ENCODE measurements around the gene HOXD13.

Gene HOXD13

GRCh38 chr2:176107731-176108181 lies 15.2 kb downstream of the HOXD13 start:
- DNase-seq = no peak

- no peak for DNase-seq
Observed at GRCh38 chr2:176109192-176109901, 16.8 kb downstream of the HOXD13 start.

GRCh38 chr2:176109946-176110345 lies 17.4 kb downstream of the HOXD13 start:
- DNase-seq = no peak

GRCh38 chr2:176110415-176111308 lies 18.1 kb downstream of the HOXD13 start:
- DNase-seq = no peak

- DNase-seq = no peak
Observed at GRCh38 chr2:176111309-176111663, 18.8 kb downstream of the HOXD13 start.

- no peak for DNase-seq
Observed at GRCh38 chr2:176111846-176112374, 19.4 kb downstream of the HOXD13 start.

- no peak for DNase-seq
Observed at GRCh38 chr2:176112375-176113302, 20.1 kb downstream of the HOXD13 start.

GRCh38 chr2:176114120-176114929 lies 21.8 kb downstream of the HOXD13 start:
- no peak for DNase-seq

GRCh38 chr2:176114930-176115625 lies 22.6 kb downstream of the HOXD13 start:
- peak; percentile 43 for DNase-seq

- DNase-seq = no peak
Observed at GRCh38 chr2:176115883-176116813, 23.6 kb downstream of the HOXD13 start, which contains the start of gene HOXD10. Gene HOXD10 (plus strand): TSS chr2:176116778. CDS start chr2:176116834, 56 bp downstream.

- no peak for DNase-seq
Observed at GRCh38 chr2:176117162-176117822, 24.8 kb downstream of the HOXD13 start.

- no peak for DNase-seq
Observed at GRCh38 chr2:176117823-176118371, 25.4 kb downstream of the HOXD13 start.

GRCh38 chr2:176118601-176119339 lies 26.2 kb downstream of the HOXD13 start:
- peak; percentile 16 for DNase-seq

- no peak for DNase-seq
Observed at GRCh38 chr2:176120364-176121189, 28.1 kb downstream of the HOXD13 start.

GRCh38 chr2:176121190-176122051 lies 28.9 kb downstream of the HOXD13 start:
- no peak for DNase-seq

- no peak for DNase-seq
Observed at GRCh38 chr2:176122052-176122682, 29.6 kb downstream of the HOXD13 start.

All from MV-4-11 (cell line).